Neuron (in vitro differentiated cells): Measurements from ENCODE around the gene ADARB2.

ENCODE experiments used
- H2AFZ ChIP-seq: one replicate; pipeline ENCODE4 v1.6.1; 2013; ENCODE audit warnings: low read depth, mild to moderate bottlenecking, inconsistent platforms, low read length, moderate library complexity
- H3K27me3 ChIP-seq: one replicate; pipeline ENCODE4 v1.6.1; 2013; ENCODE audit warnings: low read length; ENCODE audit not compliant: insufficient read depth
- H3K36me3 ChIP-seq: one replicate; pipeline ENCODE4 v1.6.1; 2013; ENCODE audit warnings: low read length; ENCODE audit not compliant: insufficient read depth
- H3K4me1 ChIP-seq: one replicate; pipeline ENCODE4 v1.6.1; 2013; ENCODE audit warnings: low read length; ENCODE audit not compliant: insufficient read depth
- H3K4me3 ChIP-seq: 2 replicates; pipeline ENCODE4 v1.5.1; 2013; ENCODE audit warnings: mild to moderate bottlenecking, low read length, moderate library complexity
- H3K9me3 ChIP-seq: one replicate; pipeline ENCODE4 v1.6.1; 2013; ENCODE audit warnings: low read length

ADARB2 gene

DNA sequence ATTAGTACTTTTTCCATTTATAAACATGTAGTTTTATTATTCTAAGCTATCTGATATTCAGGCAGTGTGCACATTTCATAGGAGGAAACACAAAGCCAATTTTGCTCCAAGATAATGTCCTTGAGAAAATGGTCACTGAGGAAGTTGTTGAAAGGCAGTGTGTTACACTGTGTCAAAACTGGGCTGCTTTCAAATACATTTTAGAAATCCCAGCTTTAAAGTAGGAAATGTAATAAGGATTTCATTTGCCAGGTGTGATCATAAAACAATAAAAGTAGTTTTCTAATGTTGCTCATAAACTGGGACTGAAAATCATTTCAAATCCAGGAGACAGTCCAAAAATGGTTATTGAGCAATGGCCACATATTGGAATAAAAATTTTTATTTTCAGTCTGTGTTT lies 601.1 kb downstream of the ADARB2 start:
- Histone ChIP-seq H3K27me3 (no peaks in the 10 kb centered on the region), H3K4me3 (no peak overlapping the region), H3K36me3 (peaks cover 3% of the 10 kb centered on the region), H2AFZ (no peak overlapping the region), H3K9me3 (peaks cover 8% of the 10 kb centered on the region), H3K4me1 (no peaks in the 10 kb centered on the region)

DNA sequence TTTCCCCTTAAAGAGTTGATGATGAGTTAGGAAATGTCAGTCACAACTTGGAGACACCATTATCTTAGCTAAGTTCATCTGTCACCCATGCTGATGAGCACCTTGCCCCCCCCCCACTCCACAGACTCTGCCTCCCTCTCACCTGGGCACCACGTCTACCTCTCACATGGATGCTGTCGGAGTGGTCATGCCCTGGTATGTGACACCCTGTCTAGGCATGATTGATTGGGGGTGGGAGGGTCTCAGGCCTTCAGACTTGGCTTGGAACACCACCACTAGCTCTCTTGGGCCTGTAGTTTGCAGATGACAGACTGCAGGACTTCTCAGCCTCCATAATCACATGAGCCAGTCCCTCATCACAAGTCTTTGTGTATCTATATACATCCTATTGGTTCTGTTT lies 603.2 kb downstream of the ADARB2 start:
- no peak overlapping the region for H2AFZ ChIP-seq
- H3K27me3 ChIP-seq: no peaks in the 10 kb centered on the region
- H3K9me3 ChIP-seq: peaks cover 16% of the 10 kb centered on the region
- H3K4me1 ChIP-seq: no peaks in the 10 kb centered on the region
- no peak overlapping the region for H3K4me3 ChIP-seq
- peaks cover 24% of the 10 kb centered on the region for H3K36me3 ChIP-seq

DNA sequence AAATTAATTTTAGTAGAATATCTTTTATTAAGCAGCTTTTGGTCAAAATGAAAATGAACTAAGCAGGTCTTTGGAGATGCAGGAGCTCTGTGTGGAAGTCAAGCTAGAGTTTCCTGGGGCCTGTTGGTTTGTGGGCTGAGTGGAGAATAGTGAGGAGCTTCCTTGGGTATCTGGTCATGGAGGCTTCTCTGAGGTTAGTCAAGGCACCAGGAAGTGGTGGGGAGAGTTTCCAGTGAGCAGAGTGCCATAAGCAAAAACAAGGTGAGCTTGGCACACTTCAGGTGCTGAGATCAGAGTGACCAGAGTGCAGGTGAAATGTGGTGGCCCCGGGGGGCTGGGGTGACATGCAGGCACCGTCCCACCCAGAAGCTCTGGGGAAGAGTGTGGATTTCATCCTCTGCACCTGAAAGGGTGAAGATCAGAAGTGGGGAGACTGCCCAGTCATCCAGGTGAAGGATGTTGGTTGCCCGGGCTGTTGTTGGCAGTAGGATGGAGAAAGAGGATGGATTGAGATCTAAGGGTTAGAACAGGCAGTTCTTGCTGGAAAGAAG lies 603.8 kb downstream of the ADARB2 start:
- Histone ChIP-seq H3K27me3 (no peaks in the 10 kb centered on the region), H3K36me3 (peaks cover 30% of the 10 kb centered on the region), H3K4me3 (no peak overlapping the region), H3K4me1 (no peaks in the 10 kb centered on the region), H3K9me3 (peaks cover 20% of the 10 kb centered on the region), H2AFZ (no peak overlapping the region)

DNA sequence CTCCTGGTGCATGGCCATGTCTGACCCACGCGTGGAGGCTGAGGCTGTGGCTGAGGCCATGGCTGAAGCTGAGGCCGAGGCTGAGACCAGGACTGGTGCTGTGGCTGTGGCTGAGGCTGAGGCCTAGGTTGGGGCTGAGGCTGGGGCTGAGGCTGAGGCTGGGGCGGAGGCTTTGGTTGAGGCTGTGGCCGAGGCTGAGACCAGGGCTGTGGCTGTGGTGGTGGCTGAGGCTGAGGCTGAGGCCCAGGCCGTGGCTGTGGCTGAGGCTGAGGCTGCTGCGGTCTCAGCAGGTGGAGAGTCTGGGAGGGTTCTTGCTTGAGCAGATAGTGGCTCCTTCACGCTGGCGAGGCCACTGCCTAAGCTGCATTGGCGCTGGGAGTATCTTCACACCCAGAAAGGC lies 604.7 kb downstream of the ADARB2 start:
- Histone ChIP-seq H3K4me1 (no peaks in the 10 kb centered on the region), H2AFZ (no peak overlapping the region), H3K4me3 (no peak overlapping the region), H3K27me3 (no peaks in the 10 kb centered on the region), H3K36me3 (peaks cover 37% of the 10 kb centered on the region), H3K9me3 (peaks cover 18% of the 10 kb centered on the region)

DNA sequence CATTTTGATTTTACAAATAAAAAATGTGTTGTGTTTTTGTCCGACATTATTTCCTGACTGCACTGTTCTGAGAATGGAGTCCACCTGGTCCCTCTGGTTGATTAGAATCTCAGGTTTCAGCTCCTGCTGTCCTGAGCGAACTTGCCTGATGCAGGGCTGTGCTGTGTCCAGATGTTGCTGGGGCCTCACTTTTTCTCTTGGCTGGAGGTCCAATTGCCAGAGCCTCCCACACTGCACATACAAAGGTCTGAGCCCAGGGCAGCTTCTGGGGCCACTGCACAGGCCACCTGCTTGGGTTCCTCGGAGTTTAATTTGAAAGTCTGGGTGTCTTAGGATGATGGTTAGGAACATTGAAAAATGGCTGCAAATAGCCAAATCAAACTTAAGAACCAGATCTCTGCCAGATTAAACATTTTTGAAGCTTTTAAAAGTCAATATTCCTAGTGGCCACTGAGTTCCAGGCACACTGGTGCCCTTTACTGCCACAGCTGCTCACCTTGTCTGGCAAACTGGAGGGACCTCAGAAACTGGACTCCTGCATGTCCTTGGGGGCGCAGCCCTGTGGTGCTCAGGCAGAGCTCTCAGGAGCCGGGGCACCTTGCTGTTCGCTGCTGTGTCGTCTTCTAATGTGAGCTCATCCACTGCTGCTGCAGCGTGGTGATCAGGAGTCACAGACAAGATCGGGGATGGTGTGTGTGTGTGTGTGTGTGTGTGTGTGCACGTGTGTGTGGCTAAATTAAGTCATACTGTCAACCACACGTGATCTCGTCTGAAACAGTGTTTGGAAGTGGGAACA lies 606.1 kb downstream of the ADARB2 start:
- Histone ChIP-seq H3K36me3 (peaks cover 45% of the 10 kb centered on the region), H3K9me3 (peaks cover 15% of the 10 kb centered on the region), H3K4me1 (no peaks in the 10 kb centered on the region), H3K4me3 (no peak overlapping the region), H3K27me3 (no peaks in the 10 kb centered on the region), H2AFZ (no peak overlapping the region)

DNA sequence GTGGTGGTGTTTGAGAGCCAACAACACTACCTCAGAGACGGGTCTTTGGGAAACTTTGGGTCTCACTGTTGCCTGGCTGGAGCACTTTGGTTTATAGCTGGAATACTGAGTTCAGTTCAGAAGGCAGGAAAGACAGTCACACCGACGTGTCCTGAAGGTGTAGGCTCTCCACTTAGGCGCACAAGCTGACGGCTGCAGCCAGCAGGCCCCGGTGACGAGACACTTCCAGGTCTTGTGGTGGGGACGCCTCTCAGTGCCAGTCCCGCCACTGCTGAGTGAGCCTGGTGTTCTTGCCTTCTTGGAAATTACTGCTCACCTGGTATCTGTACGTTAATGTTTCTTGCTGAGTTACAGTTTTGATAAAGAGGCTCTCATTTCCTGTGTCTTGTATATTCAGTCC lies 607.1 kb downstream of the ADARB2 start:
- Histone ChIP-seq H3K4me1 (no peaks in the 10 kb centered on the region), H3K36me3 (peaks cover 51% of the 10 kb centered on the region), H3K4me3 (no peak overlapping the region), H3K9me3 (peaks cover 13% of the 10 kb centered on the region), H3K27me3 (no peaks in the 10 kb centered on the region), H2AFZ (no peak overlapping the region)

DNA sequence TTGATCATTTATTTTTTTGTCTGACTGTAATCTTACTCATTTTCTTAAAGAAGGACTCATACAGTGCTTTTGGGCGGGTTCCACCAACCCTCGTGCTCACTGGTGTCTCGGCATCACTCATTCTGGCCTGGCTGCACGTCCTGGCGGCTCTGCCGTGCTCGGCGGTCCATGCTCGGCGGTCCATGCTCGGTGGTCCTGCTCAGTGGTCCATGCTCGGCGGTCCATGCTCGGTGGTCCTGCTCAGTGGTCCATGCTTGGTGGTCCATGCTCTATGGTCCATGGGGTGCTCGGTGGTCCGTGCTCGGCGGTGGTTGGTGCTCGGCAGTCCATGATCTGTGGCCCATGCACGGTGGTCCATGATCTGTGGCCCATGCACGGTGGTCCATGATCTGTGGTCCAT lies 608.7 kb downstream of the ADARB2 start:
- peaks cover 13% of the 10 kb centered on the region for H3K9me3 ChIP-seq
- no peak overlapping the region for H3K4me3 ChIP-seq
- no peak overlapping the region for H2AFZ ChIP-seq
- no peaks in the 10 kb centered on the region for H3K4me1 ChIP-seq
- H3K27me3 ChIP-seq: no peaks in the 10 kb centered on the region
- H3K36me3 ChIP-seq: peaks cover 67% of the 10 kb centered on the region

DNA sequence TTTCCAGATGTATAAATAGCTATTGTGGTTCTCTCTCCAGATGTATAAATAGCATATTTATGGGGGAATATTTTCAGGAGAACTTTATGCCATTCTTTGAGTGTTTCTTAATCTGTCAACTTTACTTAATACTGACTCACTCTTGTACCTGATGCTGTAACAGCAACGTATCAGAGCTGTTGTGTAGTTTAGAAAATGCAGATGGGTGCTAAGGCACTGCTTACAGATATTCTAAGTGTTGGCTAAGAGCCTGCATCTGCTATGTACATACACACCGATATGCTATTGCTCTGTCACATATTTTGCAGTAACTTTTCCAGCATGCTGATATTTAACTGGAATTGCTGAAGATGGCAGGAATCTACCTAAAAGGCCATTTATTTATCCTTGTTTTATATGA lies 609.2 kb downstream of the ADARB2 start:
- Histone ChIP-seq H3K4me3 (no peak overlapping the region), H3K27me3 (no peaks in the 10 kb centered on the region), H3K36me3 (peaks cover 71% of the 10 kb centered on the region), H3K9me3 (peaks cover 13% of the 10 kb centered on the region), H2AFZ (no peak overlapping the region), H3K4me1 (no peaks in the 10 kb centered on the region)

DNA sequence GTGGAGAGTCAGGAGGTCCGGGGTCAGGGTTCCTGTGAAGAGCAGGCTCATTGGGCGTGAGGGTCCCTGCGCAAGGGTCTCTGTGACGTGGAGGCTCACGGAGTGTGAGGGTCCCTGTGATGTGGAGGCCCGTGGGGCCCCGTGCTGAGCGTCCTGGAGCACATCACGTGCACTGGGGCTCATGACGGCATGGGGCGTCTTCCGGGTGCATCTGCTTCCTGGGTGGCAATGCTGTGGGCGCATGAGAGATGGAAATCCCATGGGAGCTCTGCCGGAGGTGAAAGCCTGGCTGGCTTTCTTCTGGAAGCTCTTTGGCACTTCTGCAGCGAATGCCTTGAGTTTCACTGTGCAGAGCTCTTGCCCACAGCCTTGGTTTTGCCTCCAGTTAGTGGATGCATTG lies 609.7 kb downstream of the ADARB2 start:
- Histone ChIP-seq H3K4me3 (no peak overlapping the region), H3K9me3 (peaks cover 13% of the 10 kb centered on the region), H2AFZ (no peak overlapping the region), H3K36me3 (peaks cover 71% of the 10 kb centered on the region), H3K4me1 (no peaks in the 10 kb centered on the region), H3K27me3 (no peaks in the 10 kb centered on the region)
